Common myeloid progenitor, CD34-positive (primary cell): ENCODE measurements around the gene KCNMB2.

Experiments used
- CTCF ChIA-PET: fragments of 350-600 bp; sonication (Branson Sonifier 250); formaldehyde crosslinking; loops from one replicate; lab custom pipeline; 2021; ENCODE audit warnings: antibody characterized with exemption; lab: Charles Lee
- POLR2A ChIA-PET: fragments of 350-600 bp; sonication (Branson Sonifier 250); formaldehyde crosslinking; loops from one replicate; lab custom pipeline; 2021; ENCODE audit warnings: antibody characterized with exemption; lab: Charles Lee
- DNase-seq, 3 donors: peaks; one replicate each; pipeline versions ENCODE4 v3.0.0 to v3.0.0-alpha.2; 2013
- H3K27ac ChIP-seq, 2 experiments: 1 replicate in 1 of 2; 2 replicates in 1 of 2; pipeline ENCODE4 v1.7.0; 2013; ENCODE audit warnings: inconsistent platforms in 2 of 2, low read length in 2 of 2, mild to moderate bottlenecking in 2 of 2, low read depth in 1 of 2, moderate library complexity in 1 of 2; ENCODE audit not compliant: severe bottlenecking in 2 of 2, insufficient read depth in 1 of 2, poor library complexity in 1 of 2
- H3K27me3 ChIP-seq, 5 experiments: replicated peaks in 2 of 5; 1 replicate in 3 of 5; 2 replicates in 2 of 5; pipeline versions ENCODE4 v1.6.1 to v1.7.0; 2013; ENCODE audit warnings: low read length in 4 of 5, mild to moderate bottlenecking in 2 of 5, moderate library complexity in 2 of 5, inconsistent platforms in 1 of 5; ENCODE audit not compliant: insufficient read depth in 5 of 5, control insufficient read depth in 4 of 5
- H3K36me3 ChIP-seq, 4 experiments: 1 replicate in 2 of 4; 2 replicates in 2 of 4; pipeline versions ENCODE4 v1.6.1 to v1.7.0; 2013; ENCODE audit warnings: low read length in 3 of 4, control low read depth in 1 of 4, mild to moderate bottlenecking in 1 of 4; ENCODE audit not compliant: control insufficient read depth in 4 of 4, insufficient read depth in 4 of 4
- H3K4me1 ChIP-seq, 4 experiments: 1 replicate in 3 of 4; 2 replicates in 1 of 4; pipeline versions ENCODE4 v1.6.1 to v1.7.1; 2013; ENCODE audit warnings: low read length in 3 of 4, mild to moderate bottlenecking in 3 of 4, control low read depth in 1 of 4, inconsistent platforms in 1 of 4, moderate library complexity in 1 of 4; ENCODE audit not compliant: control insufficient read depth in 4 of 4, insufficient read depth in 4 of 4; ENCODE audit errors: control extremely low read depth in 1 of 4
- H3K4me3 ChIP-seq, 7 experiments: 1 replicate in 4 of 7; 2 replicates in 3 of 7; pipeline versions ENCODE4 v1.5.1 to v1.7.0; 2013; ENCODE audit warnings: mild to moderate bottlenecking in 7 of 7, low read length in 6 of 7, moderate library complexity in 6 of 7, inconsistent platforms in 2 of 7, low read depth in 2 of 7, control low read depth in 1 of 7; ENCODE audit not compliant: insufficient read depth in 4 of 7, control insufficient read depth in 1 of 7; ENCODE audit errors: extremely low read depth in 1 of 7
- H3K9me3 ChIP-seq, 5 experiments: 1 replicate in 4 of 5; 2 replicates in 1 of 5; pipeline versions ENCODE4 v1.6.1 to v1.7.1; 2013; ENCODE audit warnings: low read length in 4 of 5, mild to moderate bottlenecking in 2 of 5, inconsistent platforms in 1 of 5, low read depth in 1 of 5, moderate library complexity in 1 of 5; ENCODE audit not compliant: control insufficient read depth in 4 of 5, insufficient read depth in 2 of 5; ENCODE audit errors: control extremely low read depth in 1 of 5
- WGBS: methylation state at CpG from one replicate; pipeline ENCODE4 v1.1.5; 2013; ENCODE audit not compliant: insufficient coverage; 5-methylcytosine and 5-hydroxymethylcytosine counted together

KCNMB2 gene

GRCh38 chr3:178676942-178677790 is 140.9 kb downstream of the KCNMB2 start:
- no peak for DNase-seq
- POLR2A ChIA-PET: no interaction called here
- no peaks in the 10 kb centered on the region for H3K27me3 ChIP-seq
- H3K4me1 ChIP-seq: no peaks in the 10 kb centered on the region
- 90% methylated on average over 7 of the region's 9 CpGs for WGBS
- H3K9me3 ChIP-seq: no peaks in the 10 kb centered on the region
- no peak overlapping the region for H3K27ac ChIP-seq
- CTCF ChIA-PET: no interaction called here
- no peaks in the 10 kb centered on the region for H3K36me3 ChIP-seq
- H3K4me3 ChIP-seq: no peak overlapping the region

- no peaks in the 10 kb centered on the region for H3K27me3 ChIP-seq
- H3K36me3 ChIP-seq: no peaks in the 10 kb centered on the region
- ChIA-PET POLR2A (no interaction called here), CTCF (no interaction called here)
- no peak for DNase-seq
- peaks cover 0 to 1% (median 0%) of the 10 kb centered on the region in 5 experiments for H3K9me3 ChIP-seq
- 100% methylated on average over 2 of the region's 2 CpGs for WGBS
- no peaks in the 10 kb centered on the region for H3K4me1 ChIP-seq
- no peak overlapping the region for H3K27ac ChIP-seq
- H3K4me3 ChIP-seq: no peak overlapping the region
Observed at GRCh38 chr3:178677961-178678360, 141.7 kb downstream of the KCNMB2 start.

- DNase-seq: no peak
- H3K9me3 ChIP-seq: peaks cover 0 to 2% (median 0%) of the 10 kb centered on the region in 5 experiments
- H3K36me3 ChIP-seq: no peaks in the 10 kb centered on the region
- ChIA-PET CTCF (no interaction called here), POLR2A (no interaction called here)
- no peak overlapping the region for H3K4me3 ChIP-seq
- no peak overlapping the region for H3K27ac ChIP-seq
- 100% methylated on average over 1 of the region's 3 CpGs for WGBS
- no peaks in the 10 kb centered on the region for H3K4me1 ChIP-seq
- H3K27me3 ChIP-seq: no peaks in the 10 kb centered on the region
Observed at GRCh38 chr3:178680037-178680436, 143.8 kb downstream of the KCNMB2 start.

- no peak overlapping the region for H3K4me3 ChIP-seq
- no peak overlapping the region for H3K27ac ChIP-seq
- H3K27me3 ChIP-seq: no peaks in the 10 kb centered on the region
- peaks cover 0 to 2% (median 0%) of the 10 kb centered on the region in 5 experiments for H3K9me3 ChIP-seq
- H3K36me3 ChIP-seq: no peaks in the 10 kb centered on the region
- WGBS: 82% methylated on average over 2 of the region's 2 CpGs
- no peaks in the 10 kb centered on the region for H3K4me1 ChIP-seq
- ChIA-PET POLR2A (no interaction called here), CTCF (no interaction called here)
- no peak for DNase-seq
Observed at GRCh38 chr3:178680489-178680888, 144.3 kb downstream of the KCNMB2 start.

GRCh38 chr3:178684881-178685590 is 148.8 kb downstream of the KCNMB2 start:
- DNase-seq: no peak
- H3K4me1 ChIP-seq: no peaks in the 10 kb centered on the region
- no peaks in the 10 kb centered on the region for H3K36me3 ChIP-seq
- H3K27ac ChIP-seq: no peak overlapping the region
- no peaks in the 10 kb centered on the region for H3K27me3 ChIP-seq
- POLR2A ChIA-PET: no interaction called here
- no peak overlapping the region for H3K4me3 ChIP-seq
- H3K9me3 ChIP-seq: peaks cover 0 to 2% (median 0%) of the 10 kb centered on the region in 5 experiments
- WGBS: 71% methylated on average over 1 of the region's 1 CpG
- CTCF ChIA-PET: no interaction called here

GRCh38 chr3:178685591-178685906 is 149.3 kb downstream of the KCNMB2 start:
- ChIA-PET POLR2A (no interaction called here), CTCF (no interaction called here)
- no peak for DNase-seq
- no peaks in the 10 kb centered on the region for H3K27me3 ChIP-seq
- H3K9me3 ChIP-seq: peaks cover 0 to 2% (median 0%) of the 10 kb centered on the region in 5 experiments
- no peak overlapping the region for H3K4me3 ChIP-seq
- H3K4me1 ChIP-seq: no peaks in the 10 kb centered on the region
- no CpG with 5 or more reads among the region's 3 CpGs for WGBS
- no peaks in the 10 kb centered on the region for H3K36me3 ChIP-seq
- no peak overlapping the region for H3K27ac ChIP-seq

GRCh38 chr3:178686826-178687225 is 150.6 kb downstream of the KCNMB2 start:
- ChIA-PET POLR2A (no interaction called here), CTCF (no interaction called here)
- Histone ChIP-seq H3K4me3 (no peak overlapping the region), H3K27ac (no peak overlapping the region), H3K36me3 (no peaks in the 10 kb centered on the region), H3K4me1 (no peaks in the 10 kb centered on the region), H3K27me3 (no peaks in the 10 kb centered on the region), H3K9me3 (peaks cover 0 to 2% (median 0%) of the 10 kb centered on the region in 5 experiments)
- DNase-seq: no peak
- 80% methylated on average over 1 of the region's 1 CpG for WGBS
